ENCODE data around the gene RYR1.

Gene RYR1

GRCh38 chr19:38519168-38519567 is 85.7 kb downstream of the RYR1 start:
- DNase-seq, result no peak

GRCh38 chr19:38519988-38520387 is 86.5 kb downstream of the RYR1 start:
- DNase-seq, result no peak

- no peak for DNase-seq
These were observed 89.4 kb downstream of the RYR1 start for GRCh38 chr19:38522915-38523314.

DNA sequence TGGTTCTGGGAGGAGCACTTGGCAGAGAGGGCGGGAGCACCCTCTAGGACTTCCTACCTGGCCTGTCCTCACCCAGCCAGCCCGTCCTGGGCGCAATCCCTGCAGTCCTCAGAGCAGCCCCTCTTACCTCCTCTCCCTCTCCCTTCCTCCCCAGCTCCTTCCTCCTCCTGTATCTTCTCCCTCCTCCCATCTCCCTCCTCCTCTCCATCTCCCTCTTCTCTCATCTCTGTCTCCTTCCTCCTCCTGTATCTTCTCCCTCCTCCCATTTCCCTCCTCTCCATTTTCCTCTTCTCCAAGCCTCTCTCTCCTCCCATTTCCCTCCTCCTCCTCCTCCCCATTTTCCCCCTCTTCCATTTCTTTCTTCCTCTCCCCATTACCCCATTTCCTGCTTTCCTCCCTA is 89.8 kb downstream of the RYR1 start:
- no peak for DNase-seq

- DNase-seq, result no peak
These were observed 90.9 kb downstream of the RYR1 start for GRCh38 chr19:38524369-38524768.

DNA sequence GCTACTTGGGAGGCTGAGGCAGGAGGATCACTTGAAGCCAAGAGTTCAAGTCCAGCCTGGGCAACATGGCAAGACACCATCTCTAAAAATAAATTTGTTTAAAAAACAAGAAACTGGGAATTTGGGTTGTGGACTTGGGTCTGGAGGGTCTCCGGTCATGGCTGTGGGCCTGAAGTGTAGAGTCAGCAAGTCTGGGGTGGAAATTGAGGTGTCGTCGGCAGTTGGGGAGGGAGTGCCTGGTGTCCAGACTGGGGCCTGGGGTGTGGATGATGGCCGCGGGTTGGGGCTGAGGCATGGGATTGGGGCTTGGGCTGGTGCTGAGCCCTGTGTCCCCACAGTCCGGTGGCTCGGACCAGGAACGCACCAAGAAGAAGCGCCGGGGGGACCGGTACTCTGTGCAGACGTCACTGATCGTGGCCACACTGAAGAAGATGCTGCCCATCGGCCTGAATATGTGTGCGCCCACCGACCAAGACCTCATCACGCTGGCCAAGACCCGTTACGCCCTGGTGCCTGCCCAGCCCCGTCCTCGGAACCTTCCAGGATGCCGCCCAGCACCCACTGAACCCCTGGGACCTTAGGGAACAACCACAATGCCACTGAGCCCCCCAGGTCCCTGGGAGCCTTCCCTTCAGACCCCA is 91.6 kb downstream of the RYR1 start:
- DNase-seq, result no peak

GRCh38 chr19:38526430-38526829 is 92.9 kb downstream of the RYR1 start:
- DNase-seq, result no peak

GRCh38 chr19:38527466-38528136 is 94.1 kb downstream of the RYR1 start:
- no peak for DNase-seq

- DNase-seq, result no peak
These were observed 94.8 kb downstream of the RYR1 start for GRCh38 chr19:38528213-38528755.

GRCh38 chr19:38528931-38529330 is 95.4 kb downstream of the RYR1 start:
- DNase-seq, result no peak

DNA sequence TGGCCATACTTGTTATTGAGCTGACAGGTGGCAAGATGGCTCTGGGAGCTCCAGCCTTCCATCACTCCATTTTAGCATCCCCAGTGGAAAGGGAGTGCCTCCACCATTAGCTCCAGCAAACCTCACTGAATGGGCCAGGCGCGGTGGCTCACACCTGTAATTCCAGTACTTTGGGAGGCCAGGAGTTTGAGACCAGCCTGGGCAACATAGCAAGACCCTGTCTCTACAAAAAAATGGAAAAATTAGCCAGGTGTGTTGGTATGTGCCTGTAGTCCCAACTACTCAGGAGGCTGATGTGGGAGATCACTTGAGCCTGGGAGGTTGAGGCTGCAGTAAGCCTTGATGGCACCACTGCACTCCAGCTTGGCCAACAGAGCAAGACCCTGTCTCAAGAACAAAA is 98.0 kb downstream of the RYR1 start:
- DNase-seq, result no peak

GRCh38 chr19:38532939-38533338 is 99.4 kb downstream of the RYR1 start:
- no peak for DNase-seq

DNA sequence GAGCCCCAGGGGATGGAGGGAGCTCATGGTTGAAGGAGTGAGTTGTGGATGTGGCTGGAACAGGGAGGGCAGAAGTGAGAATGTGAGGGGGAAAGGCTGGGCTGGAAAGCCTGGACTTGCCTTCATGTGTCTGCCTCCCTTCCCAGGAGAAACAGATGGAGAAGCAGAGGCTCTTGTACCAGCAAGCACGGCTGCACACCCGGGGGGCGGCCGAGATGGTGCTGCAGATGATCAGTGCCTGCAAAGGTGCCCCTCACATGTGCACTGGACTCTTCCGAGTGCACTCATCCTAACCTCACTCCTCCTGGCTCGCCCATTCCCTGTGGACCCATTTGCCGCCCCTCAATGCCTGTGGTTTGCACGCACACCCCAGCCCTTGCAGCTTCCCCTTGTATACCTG is 101.1 kb downstream of the RYR1 start:
- DNase-seq, result no peak

DNA sequence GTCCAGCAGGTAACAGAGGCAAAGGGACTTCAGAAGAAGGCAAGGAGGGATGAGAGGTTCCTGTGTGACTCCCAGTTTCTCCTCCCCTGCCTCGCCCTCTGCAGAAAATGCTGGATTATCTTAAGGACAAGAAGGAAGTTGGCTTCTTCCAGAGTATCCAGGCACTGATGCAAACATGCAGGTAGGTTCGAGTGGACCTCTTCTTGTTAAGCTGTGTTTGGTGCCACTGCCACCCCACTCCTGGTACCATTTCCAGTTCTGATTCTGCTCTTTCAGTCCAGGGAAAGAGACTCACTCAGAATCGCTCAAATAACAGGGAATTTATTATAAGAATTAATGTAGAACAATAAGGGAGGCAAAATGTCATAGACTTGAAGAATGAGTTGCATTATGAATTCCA is 101.7 kb downstream of the RYR1 start:
- no peak for DNase-seq

DNA sequence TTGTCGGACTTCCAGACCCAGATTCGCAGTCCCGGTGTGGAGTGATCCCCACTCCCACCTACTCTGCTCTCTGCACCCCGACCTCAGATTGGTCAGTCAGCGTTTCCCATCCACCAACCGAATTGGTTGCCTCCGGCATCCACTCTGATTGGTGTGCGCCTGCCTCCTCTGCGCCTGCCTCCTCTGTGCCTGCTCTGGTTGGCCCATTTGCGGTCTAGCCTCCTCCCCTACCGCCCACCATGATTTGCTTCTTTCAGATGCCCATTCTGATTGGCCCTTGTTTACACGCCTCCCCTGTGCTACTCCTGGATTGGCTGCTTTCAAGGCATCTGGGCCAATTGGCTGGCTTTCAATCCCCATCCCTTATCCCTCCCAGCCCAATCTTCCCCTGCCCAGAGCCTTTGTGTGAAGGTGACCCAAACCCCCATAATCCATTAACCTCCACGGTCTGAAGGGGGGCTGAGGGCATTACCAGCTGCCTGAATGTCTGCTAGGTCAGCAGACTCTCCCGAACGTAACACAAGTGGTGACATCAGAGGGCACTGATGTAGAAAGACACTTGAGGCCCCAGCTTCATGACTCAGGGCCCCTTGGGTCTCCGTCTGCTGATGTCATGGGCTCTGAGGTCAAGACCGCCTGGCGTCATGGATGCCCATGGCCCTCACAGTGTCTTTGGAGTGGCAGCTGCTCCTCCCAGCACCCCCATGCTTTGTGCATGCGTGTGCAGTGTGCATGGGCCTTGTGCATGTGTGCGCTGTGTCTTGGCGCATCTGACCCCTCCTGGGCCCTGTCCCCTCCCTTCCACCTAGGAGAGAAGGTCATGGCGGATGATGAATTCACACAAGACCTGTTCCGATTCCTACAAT is 103.8 kb downstream of the RYR1 start:
- DNase-seq, result no peak

DNA sequence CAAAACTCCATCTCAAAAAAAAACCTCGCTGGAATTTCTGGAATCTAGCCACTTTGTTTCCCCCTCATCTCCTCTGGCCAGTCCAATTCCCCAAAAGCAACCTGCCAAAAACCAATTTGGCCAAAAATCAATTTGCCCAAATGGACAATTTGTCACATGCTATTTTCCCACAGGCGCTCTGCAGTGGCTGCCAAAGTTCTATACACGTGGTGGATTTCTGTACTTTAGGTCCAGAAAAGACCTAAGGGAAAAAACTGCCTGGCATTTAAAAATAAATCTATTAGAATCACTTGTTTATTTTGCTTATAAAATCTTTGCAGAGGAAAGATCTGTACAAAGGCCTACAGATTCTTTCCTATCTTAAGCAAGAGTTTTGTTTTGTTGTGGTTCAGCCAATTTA is 104.9 kb downstream of the RYR1 start:
- no peak for DNase-seq

- DNase-seq, result no peak
These were observed 105.5 kb downstream of the RYR1 start for GRCh38 chr19:38538793-38539528.

DNA sequence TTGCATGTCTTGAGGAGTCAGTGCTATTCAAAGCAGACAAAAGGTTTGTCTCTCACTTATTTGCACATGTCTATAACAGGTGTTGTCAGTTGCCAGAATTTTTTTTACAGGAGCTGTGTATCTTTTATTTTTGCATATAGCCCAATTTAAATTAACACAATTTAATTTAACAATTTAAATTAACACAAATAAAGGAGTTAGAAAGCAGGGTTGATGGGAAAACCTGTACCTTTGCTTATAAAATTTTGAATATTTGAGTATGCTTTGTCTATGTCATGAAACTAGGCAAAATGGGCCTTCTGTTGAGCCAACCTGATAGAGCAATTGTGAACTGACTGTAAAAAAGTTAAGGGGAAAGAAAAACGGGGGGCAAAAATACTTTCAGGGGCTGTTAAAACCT is 106.3 kb downstream of the RYR1 start:
- no peak for DNase-seq

- no peak for DNase-seq
These were observed 108.5 kb downstream of the RYR1 start for GRCh38 chr19:38542040-38542439.

GRCh38 chr19:38543286-38543806 is 109.9 kb downstream of the RYR1 start:
- DNase-seq, result no peak

DNA sequence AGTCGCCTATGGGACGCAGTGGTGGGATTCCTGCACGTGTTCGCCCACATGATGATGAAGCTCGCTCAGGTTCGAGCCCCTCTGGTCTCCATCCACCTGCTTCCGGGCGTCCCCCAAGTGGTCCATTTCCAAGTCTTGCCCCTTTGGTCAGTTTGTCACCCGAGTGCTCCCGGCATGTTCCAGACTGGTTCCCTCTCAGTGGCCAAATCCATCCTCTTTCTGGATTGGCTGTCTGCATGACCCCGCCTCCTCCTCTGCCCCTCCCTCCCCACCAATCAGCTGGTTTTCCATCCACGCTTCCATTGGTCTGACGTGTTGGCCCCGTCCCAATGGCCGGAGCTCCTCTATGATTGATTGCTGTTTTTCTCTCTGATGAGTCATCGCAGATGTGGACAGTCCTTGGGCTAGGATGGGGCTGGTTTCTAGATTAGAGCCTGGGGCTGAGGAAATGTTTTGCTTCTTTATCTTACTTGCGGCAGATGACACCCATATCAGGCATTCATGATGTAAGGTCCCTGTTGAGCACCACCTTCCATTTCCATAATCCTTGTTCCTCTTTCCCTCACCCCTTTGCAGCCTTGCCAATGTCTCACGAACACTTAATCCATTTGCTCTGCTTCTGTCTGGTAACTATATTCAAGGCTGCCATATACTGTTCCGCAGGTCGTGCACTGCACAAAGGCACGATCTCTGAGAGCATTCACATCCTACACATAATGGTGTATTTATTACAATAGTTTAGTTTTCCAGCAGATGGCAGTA is 110.5 kb downstream of the RYR1 start:
- peak; percentile 98 for DNase-seq

Data from NCI-H226 (cell line).